Peyer's patch (tissue), 4 donors: ENCODE measurements around the gene PLS1. TPM values are rescaled to one million over a fixed set of nuclear protein-coding genes. Genes with fewer than 3 reads are reported as not detected.
"Not testable (repeated sequence)": the region's sequence is repeated elsewhere in the genome, so short reads cannot be mapped to it uniquely, and the experiment has no call there.

ENCODE experiments used
- DNase-seq, 3 donors: peaks; one replicate each; pipeline ENCODE4 v3.0.0-alpha.2; 2017 to 2019
- H3K27ac ChIP-seq, 4 donors: fragments of 200-600 bp; sonication (generic); one replicate each; pipeline ENCODE4 v1.5.1; 2016 to 2019
- H3K27me3 ChIP-seq, 2 donors: fragments of 200-600 bp; sonication (generic); one replicate each; pipeline ENCODE4 v1.5.1; 2019
- H3K36me3 ChIP-seq, 3 donors: fragments of 200-600 bp; sonication (generic); one replicate each; pipeline ENCODE4 v1.5.1; 2016 to 2019
- H3K4me1 ChIP-seq, 4 donors: fragments of 200-600 bp; sonication (generic); one replicate each; pipeline ENCODE4 v1.5.1; 2016 to 2019
- H3K4me3 ChIP-seq, 4 donors: fragments of 200-600 bp; sonication (generic); 1 replicate in 3 of 4; 2 replicates in 1 of 4; pipeline ENCODE4 v1.5.1; 2016 to 2019; ENCODE audit warnings: mild to moderate bottlenecking in 1 of 4
- H3K9me3 ChIP-seq, 4 donors: fragments of 200-600 bp; sonication (generic); one replicate each; pipeline ENCODE4 v1.5.1; 2016 to 2019; ENCODE audit warnings: mild to moderate bottlenecking in 1 of 4
- POLR2A ChIP-seq, 2 donors: fragments of 450-650 bp; IDR thresholded peaks; one replicate each; pipeline ENCODE4 v1.5.1; 2017; ENCODE audit warnings: antibody characterized with exemption in 2 of 2, mild to moderate bottlenecking in 2 of 2, moderate library complexity in 2 of 2
- total RNA-seq, 4 donors: library from RNA; depleted of rRNA; stranded (reverse); fragments of >200 nt; gene quantifications; one replicate each; pipeline ENCODE4 v1.1.0, GENCODE V29; 2016
- TF ChIP-seq, protein P1 (sequence below), 6 experiments: fragments of 450-650 bp in 4 of 6; fragments of 200-600 bp in 2 of 6; sonication (generic) in 1 of 6; IDR thresholded peaks; one replicate each; pipeline ENCODE4 v1.5.1; 2017 to 2019; ENCODE audit warnings: antibody characterized with exemption in 6 of 6, mild to moderate bottlenecking in 3 of 6, moderate library complexity in 1 of 6

PLS1 gene
- total RNA-seq, 4 donors from 2014 or later = 48.7 to 661 (median 328) TPM

- Histone ChIP-seq H3K4me3 (no peak overlapping the region), H3K4me1 (no peaks in the 10 kb centered on the region), H3K27me3 (no peaks in the 10 kb centered on the region), H3K27ac (no peak overlapping the region), H3K9me3 (no peaks in the 10 kb centered on the region), H3K36me3 (no peaks in the 10 kb centered on the region)
- TF ChIP-seq, protein P1, sequence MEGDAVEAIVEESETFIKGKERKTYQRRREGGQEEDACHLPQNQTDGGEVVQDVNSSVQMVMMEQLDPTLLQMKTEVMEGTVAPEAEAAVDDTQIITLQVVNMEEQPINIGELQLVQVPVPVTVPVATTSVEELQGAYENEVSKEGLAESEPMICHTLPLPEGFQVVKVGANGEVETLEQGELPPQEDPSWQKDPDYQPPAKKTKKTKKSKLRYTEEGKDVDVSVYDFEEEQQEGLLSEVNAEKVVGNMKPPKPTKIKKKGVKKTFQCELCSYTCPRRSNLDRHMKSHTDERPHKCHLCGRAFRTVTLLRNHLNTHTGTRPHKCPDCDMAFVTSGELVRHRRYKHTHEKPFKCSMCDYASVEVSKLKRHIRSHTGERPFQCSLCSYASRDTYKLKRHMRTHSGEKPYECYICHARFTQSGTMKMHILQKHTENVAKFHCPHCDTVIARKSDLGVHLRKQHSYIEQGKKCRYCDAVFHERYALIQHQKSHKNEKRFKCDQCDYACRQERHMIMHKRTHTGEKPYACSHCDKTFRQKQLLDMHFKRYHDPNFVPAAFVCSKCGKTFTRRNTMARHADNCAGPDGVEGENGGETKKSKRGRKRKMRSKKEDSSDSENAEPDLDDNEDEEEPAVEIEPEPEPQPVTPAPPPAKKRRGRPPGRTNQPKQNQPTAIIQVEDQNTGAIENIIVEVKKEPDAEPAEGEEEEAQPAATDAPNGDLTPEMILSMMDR (IDR thresholded peaks at IDR 0.05) = no peak
- TF ChIP-seq POLR2A (IDR thresholded peaks at IDR 0.05) = no peak
- DNase-seq = no peak
These were observed 7.5 kb upstream of the PLS1 start for GRCh38 chr3:142588703-142589102.

DNA sequence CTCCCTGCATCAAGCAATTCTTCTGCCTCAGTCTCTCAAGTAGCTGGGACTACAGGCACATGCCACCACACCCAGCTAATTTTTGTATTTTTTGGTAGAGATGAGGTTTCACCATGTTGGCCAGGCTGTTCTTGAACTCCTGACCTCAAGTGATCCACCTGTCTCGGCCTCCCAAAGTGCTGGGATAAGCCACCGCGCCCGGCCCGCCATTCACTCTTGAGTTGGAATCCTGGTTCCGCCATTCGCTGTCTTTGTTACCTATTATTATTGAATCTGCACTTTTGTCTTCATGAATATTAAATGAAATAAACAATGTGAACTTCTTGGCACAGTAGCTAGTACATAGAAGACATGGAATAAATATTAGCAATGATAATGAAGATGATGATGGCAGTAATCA, 3.9 kb upstream of the PLS1 start:
- not testable (repeated sequence) for H3K27ac ChIP-seq, H3K27me3 ChIP-seq, H3K36me3 ChIP-seq, H3K4me1 ChIP-seq, H3K9me3 ChIP-seq, DNase-seq, H3K4me3 ChIP-seq

DNA sequence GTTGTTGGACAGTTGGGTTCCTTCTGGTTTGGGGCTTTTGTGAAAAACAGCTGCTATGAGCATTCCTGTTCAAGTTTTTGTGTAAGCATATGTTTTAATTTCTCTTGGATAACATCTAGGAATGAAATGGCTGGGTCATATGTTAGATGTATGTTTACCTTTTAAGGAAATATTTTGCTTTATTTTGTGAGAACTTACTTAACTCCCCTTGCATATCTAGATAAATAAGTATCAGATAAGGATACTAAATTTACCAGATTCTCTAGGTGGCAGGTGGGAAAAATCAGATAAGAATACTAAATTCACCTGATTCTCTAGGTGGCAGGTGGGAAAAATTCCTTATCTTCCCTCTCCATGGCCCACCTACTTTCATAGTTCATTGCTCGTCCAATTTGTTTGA, 1.1 kb upstream of the PLS1 start:
- no peaks in the 10 kb centered on the region for H3K9me3 ChIP-seq
- DNase-seq = no peak
- H3K36me3 ChIP-seq = no peaks in the 10 kb centered on the region
- TF ChIP-seq POLR2A (IDR thresholded peaks at IDR 0.05) = no peak
- TF ChIP-seq, protein P1 (IDR thresholded peaks at IDR 0.05) = no peak
- H3K27ac ChIP-seq = peak overlapping the region in 3 of 4 donors; percentile 37 to 90 (median 81)
- H3K4me3 ChIP-seq = peak overlapping the region in 2 of 4 donors; percentile 72 to 83
- H3K4me1 ChIP-seq = no peaks in the 10 kb centered on the region
- H3K27me3 ChIP-seq = no peaks in the 10 kb centered on the region

- Histone ChIP-seq H3K27ac (peak overlapping the region; percentile 37 to 90 (median 67)), H3K27me3 (no peaks in the 10 kb centered on the region), H3K9me3 (no peaks in the 10 kb centered on the region), H3K4me3 (peak overlapping the region; percentile 45 to 83 (median 70)), H3K4me1 (no peaks in the 10 kb centered on the region), H3K36me3 (no peaks in the 10 kb centered on the region)
- TF ChIP-seq POLR2A (IDR thresholded peaks at IDR 0.05) = no peak
- TF ChIP-seq, protein P1 (IDR thresholded peaks at IDR 0.05) = no peak
- no peak for DNase-seq
These were observed 627 bp upstream of the PLS1 start for GRCh38 chr3:142595581-142595950.

DNA sequence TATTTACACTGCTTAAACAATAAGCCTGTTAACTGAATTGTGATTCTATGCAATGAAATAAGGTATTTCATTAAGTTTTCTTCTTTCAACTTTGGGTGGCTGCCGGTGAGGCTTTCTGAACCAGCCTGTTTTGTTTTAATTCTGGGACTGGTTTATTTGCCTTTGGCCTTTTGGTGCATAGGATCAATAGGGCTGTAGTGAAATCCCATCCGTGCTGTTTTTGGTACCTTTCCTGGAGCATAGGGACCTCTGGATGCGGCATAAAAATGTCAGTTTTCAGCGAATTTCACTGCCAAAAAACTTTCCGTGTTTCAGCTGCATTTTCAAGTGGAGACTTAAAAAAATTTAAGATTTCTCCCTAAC, 514 bp downstream of the PLS1 start:
- TF ChIP-seq, protein P1 (IDR thresholded peaks at IDR 0.05) = no peak
- TF ChIP-seq POLR2A (IDR thresholded peaks at IDR 0.05) = no peak
- Histone ChIP-seq H3K4me3 (peak overlapping the region; percentile 45 to 83 (median 70)), H3K4me1 (no peaks in the 10 kb centered on the region), H3K27ac (peak overlapping the region in 3 of 4 donors; percentile 44 to 90 (median 81)), H3K27me3 (no peaks in the 10 kb centered on the region), H3K9me3 (no peaks in the 10 kb centered on the region), H3K36me3 (no peaks in the 10 kb centered on the region)
- DNase-seq = no peak

- Histone ChIP-seq H3K36me3 (no peaks in the 10 kb centered on the region), H3K9me3 (no peaks in the 10 kb centered on the region), H3K27me3 (no peaks in the 10 kb centered on the region), H3K4me1 (no peaks in the 10 kb centered on the region), H3K4me3 (peak overlapping the region in 3 of 4 donors; percentile 45 to 83 (median 72)), H3K27ac (peak overlapping the region in 3 of 4 donors; percentile 65 to 90 (median 81))
- DNase-seq = no peak
- TF ChIP-seq POLR2A (IDR thresholded peaks at IDR 0.05) = peak; percentile 48 to 64
- TF ChIP-seq, protein P1 (IDR thresholded peaks at IDR 0.05) = no peak
These were observed 1.7 kb downstream of the PLS1 start for GRCh38 chr3:142597906-142598305.
